ENCODE measurements around the gene WDR5B.

- TF ChIP-seq POLR2A (IDR thresholded peaks at IDR 0.05; ENCODE audit: low read depth, low read length) (no peak), POLR2AphosphoS5 (IDR thresholded peaks at IDR 0.05; ENCODE audit: low read depth, low read length) (no peak)
Measured at GRCh38 chr3:122364490-122364889, 51.4 kb downstream of the WDR5B start.
